ENCODE results near the gene HNF1A. TPM values are rescaled to one million over a fixed set of nuclear protein-coding genes. Genes with fewer than 3 reads are reported as not detected.
A peak's percentile ranks its signal among the peaks of the same experiment; 100 is the strongest.

The HNF1A gene
- total and polyA plus RNA-seq, 9 of the 15 experiments (the other 6 are each of a cell fraction or from before 2014, with no cell fraction given), result not detected

- no peak for TF ChIP-seq CHD2 (IDR thresholded peaks at IDR 0.05; ENCODE audit: low read depth, low read length)
- TF ChIP-seq PHF21A (IDR thresholded peaks at IDR 0.05; ENCODE audit: borderline replicate concordance, low read depth), result no peak
- TF ChIP-seq BRF1 (IDR thresholded peaks at IDR 0.05; ENCODE audit: borderline replicate concordance, extremely low read depth, insufficient read length), result no peak
- TF ChIP-seq POLR3A (IDR thresholded peaks at IDR 0.05; ENCODE audit: borderline replicate concordance, extremely low read depth, insufficient read depth, insufficient read length), result no peak
- TF ChIP-seq ATF1 (CRISPR knock-in tag; IDR thresholded peaks at IDR 0.05), result no peak
- no peak for TF ChIP-seq ATF1 (tag; IDR thresholded peaks at IDR 0.05)
- TF ChIP-seq KDM1A (IDR thresholded peaks at IDR 0.05), result peak in 1 of 2 experiments; percentile 68; a peak in 2 of 4 replicates
- peak; percentile 74 for TF ChIP-seq RBM25 (IDR thresholded peaks at IDR 0.05; ENCODE audit: low read depth, low read length, severe bottlenecking)
- TF ChIP-seq RUNX1 (IDR thresholded peaks at IDR 0.05; ENCODE audit: low read depth), result no peak
- no peak for TF ChIP-seq ZNF655 (CRISPR knock-in tag; IDR thresholded peaks at IDR 0.05)
- no peak for TF ChIP-seq CEBPB (tag; IDR thresholded peaks at IDR 0.05)
- no peak for TF ChIP-seq NCOA6 (IDR thresholded peaks at IDR 0.05)
- TF ChIP-seq MTA2 (IDR thresholded peaks at IDR 0.05; ENCODE audit: low read depth), result no peak
- no peak for TF ChIP-seq UBTF (IDR thresholded peaks at IDR 0.05; ENCODE audit: borderline replicate concordance in 1 of 2, low read depth in 2 of 2, low read length in 2 of 2)
- TF ChIP-seq ZNF253 (CRISPR knock-in tag; conservative IDR thresholded peaks at IDR 0.05), result no peak
- no peak for TF ChIP-seq ZNF23 (CRISPR knock-in tag; IDR thresholded peaks at IDR 0.05)
- TF ChIP-seq ZKSCAN8 (CRISPR knock-in tag; IDR thresholded peaks at IDR 0.05), result no peak
- TF ChIP-seq RBM22 (IDR thresholded peaks at IDR 0.05; ENCODE audit: low read depth, low read length, poor library complexity, severe bottlenecking), result no peak
- TF ChIP-seq HMBOX1 (IDR thresholded peaks at IDR 0.05), result no peak
- TF ChIP-seq PTTG1 (tag; IDR thresholded peaks at IDR 0.05; ENCODE audit: low read depth), result no peak
- no peak for TF ChIP-seq VEZF1 (CRISPR knock-in tag; IDR thresholded peaks at IDR 0.05)
- no peak for TF ChIP-seq SMAD3 (CRISPR knock-in tag; conservative IDR thresholded peaks at IDR 0.05)
- TF ChIP-seq PML (IDR thresholded peaks at IDR 0.05; ENCODE audit: low read length), result no peak
These were observed 27.0 kb downstream of the HNF1A start (continued) for GRCh38 chr12:121005346-121005815.

Measured in K562 (cell line).